ENCODE measurements around the gene TJAP1.

Gene TJAP1

GRCh38 chr6:43481591-43482236, 4.3 kb downstream of the TJAP1 start:
- H3K4me1 ChIP-seq: peaks cover 0 to 27% (median 20%) of the 10 kb centered on the region in 4 donors
- no peak for TF ChIP-seq CTCF (IDR thresholded peaks at IDR 0.05)
- H3K27ac ChIP-seq: no peak overlapping the region
- intact Hi-C loops (cut with DNase I; ENCODE audit: low total_unique reads): no loop called here
- no peaks in the 10 kb centered on the region for H3K27me3 ChIP-seq
- no peak overlapping the region for H3K4me3 ChIP-seq
- peaks cover 0 to 11% (median 4%) of the 10 kb centered on the region in 3 donors for H3K36me3 ChIP-seq
- H3K9me3 ChIP-seq: no peaks in the 10 kb centered on the region
- DNase-seq: no peak

GRCh38 chr6:43488667-43489276, 11.4 kb downstream of the TJAP1 start:
- H3K27ac ChIP-seq: no peak overlapping the region
- peaks cover 0 to 24% (median 15%) of the 10 kb centered on the region in 4 donors for H3K4me1 ChIP-seq
- H3K27me3 ChIP-seq: no peaks in the 10 kb centered on the region
- intact Hi-C loops (cut with DNase I; ENCODE audit: low total_unique reads): no loop called here
- peaks cover 3 to 25% (median 9%) of the 10 kb centered on the region in 3 donors for H3K36me3 ChIP-seq
- H3K9me3 ChIP-seq: no peaks in the 10 kb centered on the region
- no peak overlapping the region for H3K4me3 ChIP-seq
- DNase-seq: no peak
- no peak for TF ChIP-seq CTCF (IDR thresholded peaks at IDR 0.05)

- peaks cover 3 to 25% (median 9%) of the 10 kb centered on the region in 3 donors for H3K36me3 ChIP-seq
- H3K9me3 ChIP-seq: no peaks in the 10 kb centered on the region
- H3K4me1 ChIP-seq: peaks cover 0 to 24% (median 15%) of the 10 kb centered on the region in 4 donors
- H3K27ac ChIP-seq: no peak overlapping the region
- intact Hi-C loops (cut with DNase I; ENCODE audit: low total_unique reads): no loop called here
- no peaks in the 10 kb centered on the region for H3K27me3 ChIP-seq
- H3K4me3 ChIP-seq: no peak overlapping the region
- DNase-seq: no peak
- no peak for TF ChIP-seq CTCF (IDR thresholded peaks at IDR 0.05)
These were observed 12.1 kb downstream of the TJAP1 start for GRCh38 chr6:43489277-43490072.

GRCh38 chr6:43490523-43490939, 13.2 kb downstream of the TJAP1 start:
- DNase-seq: no peak
- Histone ChIP-seq H3K4me1 (peaks cover 0 to 32% (median 22%) of the 10 kb centered on the region in 4 donors), H3K27ac (no peak overlapping the region), H3K4me3 (no peak overlapping the region), H3K9me3 (no peaks in the 10 kb centered on the region), H3K27me3 (no peaks in the 10 kb centered on the region), H3K36me3 (peaks cover 3 to 20% (median 9%) of the 10 kb centered on the region in 3 donors)
- no peak for TF ChIP-seq CTCF (IDR thresholded peaks at IDR 0.05)
- intact Hi-C loops (cut with DNase I; ENCODE audit: low total_unique reads): no loop called here

GRCh38 chr6:43491750-43492661, 14.6 kb downstream of the TJAP1 start:
- Histone ChIP-seq H3K27me3 (no peaks in the 10 kb centered on the region), H3K9me3 (no peaks in the 10 kb centered on the region), H3K4me3 (no peak overlapping the region), H3K27ac (peak overlapping the region; percentile 34 to 37), H3K4me1 (peaks cover 0 to 47% (median 36%) of the 10 kb centered on the region in 4 donors), H3K36me3 (peaks cover 3 to 14% (median 5%) of the 10 kb centered on the region in 3 donors)
- peak; percentile 83 to 88 for DNase-seq
- TF ChIP-seq CTCF (IDR thresholded peaks at IDR 0.05): no peak
- intact Hi-C loops (cut with DNase I; ENCODE audit: low total_unique reads): no loop called here

All from tibial artery (tissue), 4 donors.